Gastrocnemius medialis (tissue), 4 donors: ENCODE results near the gene FAM181A.

Experiments
- CTCF ChIP-seq, 5 experiments: fragments of 450-650 bp in 3 of 5; fragments of 200-600 bp in 2 of 5; sonication (generic) in 2 of 5; IDR thresholded peaks in 4 of 5; conservative IDR thresholded peaks in 1 of 5; 1 replicate in 4 of 5; 2 replicates in 1 of 5; pipeline ENCODE4 v1.5.1; 2016 to 2019; ENCODE audit warnings: antibody characterized with exemption in 5 of 5, mild to moderate bottlenecking in 3 of 5, moderate library complexity in 3 of 5
- POLR2A ChIP-seq, 2 donors: fragments of 450-650 bp; IDR thresholded peaks; one replicate each; pipeline ENCODE4 v1.6.1; 2017; ENCODE audit warnings: antibody characterized with exemption in 2 of 2, mild to moderate bottlenecking in 2 of 2, moderate library complexity in 2 of 2

- TF ChIP-seq CTCF (IDR thresholded peaks at IDR 0.05 in 4 of 5, conservative IDR thresholded peaks at IDR 0.05 in 1 of 5) (no peak), POLR2A (IDR thresholded peaks at IDR 0.05) (no peak)
Measured at GRCh38 chr14:93902619-93903307, 24.4 kb upstream of the FAM181A start.
